HEK293 (cell line): ENCODE data around the gene C2orf49.

Source experiments
- CTCF ChIA-PET: fragments of 350-600 bp; formaldehyde crosslinking; extraction: SDS; loops from one replicate; lab custom pipeline; 2021; ENCODE audit warnings: antibody characterized with exemption; lab: Yijun Ruan, JAX
- POLR2A ChIA-PET: fragments of 300-600 bp; formaldehyde crosslinking; extraction: SDS; loops from one replicate; lab custom pipeline; 2020; ENCODE audit warnings: antibody characterized with exemption, inconsistent platforms; lab: Yijun Ruan, JAX
- H3K27ac ChIP-seq: fragments of 200-500 bp; sonication (Bioruptor generic); 2 replicates; pipeline ENCODE4 v1.5.1; 2014; ENCODE audit warnings: low read depth, low read length, control low read depth, inconsistent platforms; ENCODE audit errors: extremely low read depth
- H3K36me3 ChIP-seq, 2 experiments: fragments of 200-500 bp in 1 of 2; sonication (Bioruptor generic) in 1 of 2; 1 replicate in 1 of 2; 2 replicates in 1 of 2; pipeline ENCODE4 v1.5.1; 2014 to 2017; ENCODE audit warnings: inconsistent platforms in 2 of 2, low read length in 2 of 2; ENCODE audit not compliant: control insufficient read depth in 2 of 2, insufficient read depth in 1 of 2
- H3K4me1 ChIP-seq: fragments of 200-500 bp; sonication (Bioruptor generic); 2 replicates; pipeline ENCODE4 v1.5.1; 2014; ENCODE audit warnings: mild to moderate bottlenecking, low read length, inconsistent platforms; ENCODE audit not compliant: control insufficient read depth, insufficient read depth
- H3K4me3 ChIP-seq: 2 replicates; pipeline ENCODE4 v1.5.1; 2011; ENCODE audit warnings: low read depth, mild to moderate bottlenecking, control low read depth, low read length, moderate library complexity
- H3K9me3 ChIP-seq: fragments of 200-500 bp; sonication (Bioruptor generic); 2 replicates; pipeline ENCODE4 v1.5.1; 2014; ENCODE audit warnings: low read depth, low read length, inconsistent platforms; ENCODE audit not compliant: control insufficient read depth, insufficient read depth
- FEZF1 ChIP-seq: fragments of 450-650 bp; formaldehyde crosslinking; IDR thresholded peaks from 2 replicates; pipeline ENCODE4 v1.5.1; 2016; ENCODE audit warnings: missing biosample characterization, missing genetic modification characterization
- GLI2 ChIP-seq: fragments of 450-650 bp; formaldehyde crosslinking; IDR thresholded peaks from 2 replicates; pipeline ENCODE4; 2017; ENCODE audit warnings: missing biosample characterization, missing genetic modification characterization, low read depth, borderline replicate concordance
- KLF9 ChIP-seq: fragments of 450-650 bp; formaldehyde crosslinking; IDR thresholded peaks from 2 replicates; pipeline ENCODE4 v1.5.1; 2016; ENCODE audit warnings: missing biosample characterization, missing genetic modification characterization, low read depth
- REPIN1 ChIP-seq: fragments of 450-650 bp; formaldehyde crosslinking; IDR thresholded peaks from 2 replicates; pipeline ENCODE4 v1.5.1; 2017; ENCODE audit warnings: missing biosample characterization, missing genetic modification characterization, low read depth
- SP2 ChIP-seq: fragments of 450-650 bp; formaldehyde crosslinking; IDR thresholded peaks from 2 replicates; pipeline ENCODE4 v1.5.1; 2016; ENCODE audit warnings: missing biosample characterization, missing genetic modification characterization
- TRIM28 ChIP-seq: IDR thresholded peaks from 2 replicates; pipeline ENCODE4 v1.6.1; 2011; ENCODE audit warnings: low read length, control low read depth, borderline replicate concordance
- ZBTB17 ChIP-seq: fragments of 450-650 bp; formaldehyde crosslinking; IDR thresholded peaks from 2 replicates; pipeline ENCODE4 v1.5.1; 2016; ENCODE audit warnings: missing biosample characterization, missing genetic modification characterization
- ZFP69B ChIP-seq: fragments of 450-650 bp; formaldehyde crosslinking; IDR thresholded peaks from 2 replicates; pipeline ENCODE4 v1.5.1; 2016; ENCODE audit warnings: missing biosample characterization, missing genetic modification characterization
- ZNF112 ChIP-seq: fragments of 450-650 bp; formaldehyde crosslinking; IDR thresholded peaks from 2 replicates; pipeline ENCODE4 v1.5.0; 2017; ENCODE audit warnings: missing biosample characterization, missing genetic modification characterization
- ZNF140 ChIP-seq: fragments of 450-650 bp; formaldehyde crosslinking; IDR thresholded peaks from 2 replicates; pipeline ENCODE4 v1.5.1; 2016; ENCODE audit warnings: missing biosample characterization, missing genetic modification characterization
- ZNF335 ChIP-seq: fragments of 450-650 bp; formaldehyde crosslinking; conservative IDR thresholded peaks from 2 replicates; pipeline ENCODE4 v1.5.1; 2016; ENCODE audit warnings: missing biosample characterization, missing genetic modification characterization
- ZNF394 ChIP-seq: fragments of 450-650 bp; formaldehyde crosslinking; IDR thresholded peaks from 2 replicates; pipeline ENCODE4 v1.5.1; 2016; ENCODE audit warnings: missing biosample characterization, missing genetic modification characterization, mild to moderate bottlenecking, moderate library complexity, borderline replicate concordance
- ZNF510 ChIP-seq: fragments of 450-650 bp; formaldehyde crosslinking; IDR thresholded peaks from 2 replicates; pipeline ENCODE4 v1.5.1; 2018; ENCODE audit warnings: mild to moderate bottlenecking, missing genetic modification characterization, missing biosample characterization; ENCODE audit not compliant: insufficient replicate concordance
- ZNF529 ChIP-seq: fragments of 450-650 bp; formaldehyde crosslinking; IDR thresholded peaks from 2 replicates; pipeline ENCODE4 v1.5.1; 2017; ENCODE audit warnings: missing genetic modification characterization, missing biosample characterization; ENCODE audit not compliant: insufficient replicate concordance
- ZNF555 ChIP-seq: fragments of 450-650 bp; formaldehyde crosslinking; conservative IDR thresholded peaks from 2 replicates; pipeline ENCODE4 v1.5.1; 2017; ENCODE audit warnings: missing biosample characterization, mild to moderate bottlenecking, missing genetic modification characterization, inconsistent platforms
- ZNF610 ChIP-seq: fragments of 450-650 bp; formaldehyde crosslinking; IDR thresholded peaks from 2 replicates; pipeline ENCODE4 v1.5.1; 2016; ENCODE audit warnings: missing biosample characterization, missing genetic modification characterization, borderline replicate concordance
- ZNF791 ChIP-seq: fragments of 450-650 bp; formaldehyde crosslinking; IDR thresholded peaks from 2 replicates; pipeline ENCODE4 v1.5.1; 2016; ENCODE audit warnings: missing biosample characterization, missing genetic modification characterization
- ZNF837 ChIP-seq: fragments of 450-650 bp; formaldehyde crosslinking; IDR thresholded peaks from 2 replicates; pipeline ENCODE4 v1.5.1; 2016; ENCODE audit warnings: missing biosample characterization, missing genetic modification characterization
- ZNF843 ChIP-seq: fragments of 450-650 bp; formaldehyde crosslinking; IDR thresholded peaks from 2 replicates; pipeline ENCODE4 v1.5.1; 2016; ENCODE audit warnings: missing biosample characterization, missing genetic modification characterization
- TF ChIP-seq, protein P1 (sequence below): fragments of 450-650 bp; formaldehyde crosslinking; IDR thresholded peaks from 2 replicates; pipeline ENCODE4 v1.5.1; 2016; ENCODE audit warnings: missing biosample characterization, missing genetic modification characterization
- TF ChIP-seq, protein P2 (sequence below): fragments of 450-650 bp; formaldehyde crosslinking; IDR thresholded peaks from 2 replicates; pipeline ENCODE4 v1.5.1; 2016; ENCODE audit warnings: missing biosample characterization, missing genetic modification characterization
- TF ChIP-seq, protein P3 (sequence below): sonication (generic); formaldehyde crosslinking; IDR thresholded peaks from 2 replicates; pipeline ENCODE4 v1.8.1; 2022; ENCODE audit warnings: mild to moderate bottlenecking, moderate library complexity, missing genetic modification reagents
- TF ChIP-seq, protein P4 (sequence below): fragments of 450-650 bp; formaldehyde crosslinking; IDR thresholded peaks from 2 replicates; pipeline ENCODE4 v1.5.1; 2016; ENCODE audit warnings: missing biosample characterization, missing genetic modification characterization
- TF ChIP-seq, protein P5 (sequence below): fragments of 450-650 bp; formaldehyde crosslinking; IDR thresholded peaks from 2 replicates; pipeline ENCODE4 v1.5.1; 2017; ENCODE audit warnings: missing biosample characterization, mild to moderate bottlenecking, missing genetic modification characterization, moderate library complexity

Gene C2orf49

DNA sequence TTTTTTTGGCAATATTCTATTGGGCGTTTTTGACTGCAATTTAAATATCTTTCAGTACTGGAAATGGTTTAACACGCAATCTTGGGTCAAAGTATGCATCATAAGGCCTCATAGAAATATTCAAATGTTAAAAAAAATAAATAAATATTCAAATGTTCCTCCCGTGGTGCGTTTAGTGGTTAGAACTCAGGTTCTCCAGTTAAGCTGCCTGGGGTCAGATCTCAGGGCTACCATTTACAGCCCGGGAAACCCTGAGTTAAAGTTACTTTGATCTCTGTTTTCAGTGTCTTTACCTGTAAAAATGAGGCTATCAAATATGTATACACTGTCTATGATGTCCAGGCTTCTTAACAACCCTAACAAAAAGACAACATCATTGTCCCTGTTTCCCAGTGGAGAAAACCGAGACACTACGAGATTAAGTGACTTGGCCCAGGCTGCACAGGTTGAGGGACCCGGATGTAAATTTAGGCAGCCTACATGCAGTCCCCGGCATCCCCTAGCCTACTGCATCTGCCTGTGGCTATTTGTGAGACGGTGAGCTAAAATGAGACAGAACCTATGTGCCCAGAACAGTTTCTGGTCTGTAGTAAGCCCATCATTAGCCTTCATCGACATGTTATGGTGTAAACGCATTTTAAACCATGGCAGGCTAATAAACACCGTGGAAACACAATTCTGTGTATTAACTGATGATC is 59.8 kb downstream of the C2orf49 start:
- H3K4me3 ChIP-seq, result peak overlapping the region; percentile 38
- ChIA-PET CTCF (interaction anchor here (0.7 to 1.3 kb wide), 3 partner anchors 28 to 47 kb away, joined by 3 to 5 read pairs (median 3); no protein-coding TSS in a partner anchor), POLR2A (interaction anchor here (0.6 to 0.7 kb wide), 3 partner anchors 52 to 737 kb away, joined by 3 to 12 read pairs (median 4); no protein-coding TSS in a partner anchor)
- peaks cover 0 to 26% of the 10 kb centered on the region in 2 experiments; a peak in 1 of 3 replicates for H3K36me3 ChIP-seq
- H3K27ac ChIP-seq, result no peak overlapping the region
- H3K9me3 ChIP-seq, result no peaks in the 10 kb centered on the region
- peak; percentile 48 for TF ChIP-seq ZNF335 (tag by site-specific recombination)
- TF ChIP-seq ZBTB17, result peak; percentile 27; the same call in 1 of the 2 replicates
- TF ChIP-seq, protein P1, sequence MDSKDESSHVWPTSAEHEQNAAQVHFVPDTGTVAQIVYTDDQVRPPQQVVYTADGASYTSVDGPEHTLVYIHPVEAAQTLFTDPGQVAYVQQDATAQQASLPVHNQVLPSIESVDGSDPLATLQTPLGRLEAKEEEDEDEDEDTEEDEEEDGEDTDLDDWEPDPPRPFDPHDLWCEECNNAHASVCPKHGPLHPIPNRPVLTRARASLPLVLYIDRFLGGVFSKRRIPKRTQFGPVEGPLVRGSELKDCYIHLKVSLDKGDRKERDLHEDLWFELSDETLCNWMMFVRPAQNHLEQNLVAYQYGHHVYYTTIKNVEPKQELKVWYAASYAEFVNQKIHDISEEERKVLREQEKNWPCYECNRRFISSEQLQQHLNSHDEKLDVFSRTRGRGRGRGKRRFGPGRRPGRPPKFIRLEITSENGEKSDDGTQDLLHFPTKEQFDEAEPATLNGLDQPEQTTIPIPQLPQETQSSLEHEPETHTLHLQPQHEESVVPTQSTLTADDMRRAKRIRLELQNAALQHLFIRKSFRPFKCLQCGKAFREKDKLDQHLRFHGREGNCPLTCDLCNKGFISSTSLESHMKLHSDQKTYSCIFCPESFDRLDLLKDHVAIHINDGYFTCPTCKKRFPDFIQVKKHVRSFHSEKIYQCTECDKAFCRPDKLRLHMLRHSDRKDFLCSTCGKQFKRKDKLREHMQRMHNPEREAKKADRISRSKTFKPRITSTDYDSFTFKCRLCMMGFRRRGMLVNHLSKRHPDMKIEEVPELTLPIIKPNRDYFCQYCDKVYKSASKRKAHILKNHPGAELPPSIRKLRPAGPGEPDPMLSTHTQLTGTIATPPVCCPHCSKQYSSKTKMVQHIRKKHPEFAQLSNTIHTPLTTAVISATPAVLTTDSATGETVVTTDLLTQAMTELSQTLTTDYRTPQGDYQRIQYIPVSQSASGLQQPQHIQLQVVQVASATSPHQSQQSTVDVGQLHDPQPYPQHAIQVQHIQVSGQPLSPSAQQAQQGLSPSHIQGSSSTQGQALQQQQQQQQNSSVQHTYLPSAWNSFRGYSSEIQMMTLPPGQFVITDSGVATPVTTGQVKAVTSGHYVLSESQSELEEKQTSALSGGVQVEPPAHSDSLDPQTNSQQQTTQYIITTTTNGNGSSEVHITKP (tag by site-specific recombination), result peak; percentile 36; the same call in 1 of the 2 replicates
- no peak for TF ChIP-seq ZNF843 (tag by site-specific recombination)
- peaks cover 7% of the 10 kb centered on the region; the same call in 1 of the 2 replicates for H3K4me1 ChIP-seq

DNA sequence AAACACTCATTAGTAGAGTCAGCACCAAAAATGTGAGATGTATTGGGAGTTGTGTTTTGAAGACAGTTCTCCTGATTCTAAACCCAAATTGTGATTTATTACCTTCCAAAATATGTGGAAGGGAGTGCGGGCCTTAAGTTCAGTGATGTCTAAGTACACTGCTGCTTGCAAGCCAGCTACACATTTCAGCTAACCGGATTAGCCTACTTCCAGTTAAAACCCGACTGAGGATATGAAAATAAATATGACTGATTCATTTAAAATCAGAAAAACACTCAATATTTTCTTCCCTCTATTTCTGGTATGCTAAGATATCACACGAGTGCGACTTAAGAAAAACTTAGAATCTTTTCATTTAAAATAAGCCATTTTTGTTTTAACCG is 60.6 kb downstream of the C2orf49 start:
- TF ChIP-seq ZNF394 (tag by site-specific recombination) (no peak), ZNF510 (no peak), TRIM28 (no peak), ZNF837 (tag by site-specific recombination) (no peak), REPIN1 (tag by site-specific recombination) (no peak), ZNF112 (tag by site-specific recombination) (no peak), GLI2 (tag by site-specific recombination) (no peak), SP2 (tag by site-specific recombination) (no peak), FEZF1 (tag by site-specific recombination) (no peak), ZNF140 (tag by site-specific recombination) (no peak), ZNF555 (tag by site-specific recombination) (no peak), KLF9 (tag by site-specific recombination) (no peak), ZFP69B (no peak), ZNF529 (tag by site-specific recombination) (no peak), ZNF791 (tag by site-specific recombination) (no peak), ZNF610 (tag by site-specific recombination) (no peak)
- TF ChIP-seq, protein P2, sequence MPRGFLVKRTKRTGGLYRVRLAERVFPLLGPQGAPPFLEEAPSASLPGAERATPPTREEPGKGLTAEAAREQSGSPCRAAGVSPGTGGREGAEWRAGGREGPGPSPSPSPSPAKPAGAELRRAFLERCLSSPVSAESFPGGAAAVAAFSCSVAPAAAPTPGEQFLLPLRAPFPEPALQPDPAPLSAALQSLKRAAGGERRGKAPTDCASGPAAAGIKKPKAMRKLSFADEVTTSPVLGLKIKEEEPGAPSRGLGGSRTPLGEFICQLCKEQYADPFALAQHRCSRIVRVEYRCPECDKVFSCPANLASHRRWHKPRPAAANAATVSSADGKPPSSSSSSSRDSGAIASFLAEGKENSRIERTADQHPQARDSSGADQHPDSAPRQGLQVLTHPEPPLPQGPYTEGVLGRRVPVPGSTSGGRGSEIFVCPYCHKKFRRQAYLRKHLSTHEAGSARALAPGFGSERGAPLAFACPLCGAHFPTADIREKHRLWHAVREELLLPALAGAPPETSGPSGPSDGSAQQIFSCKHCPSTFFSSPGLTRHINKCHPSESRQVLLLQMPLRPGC (tag by site-specific recombination), result no peak
- TF ChIP-seq, protein P3, sequence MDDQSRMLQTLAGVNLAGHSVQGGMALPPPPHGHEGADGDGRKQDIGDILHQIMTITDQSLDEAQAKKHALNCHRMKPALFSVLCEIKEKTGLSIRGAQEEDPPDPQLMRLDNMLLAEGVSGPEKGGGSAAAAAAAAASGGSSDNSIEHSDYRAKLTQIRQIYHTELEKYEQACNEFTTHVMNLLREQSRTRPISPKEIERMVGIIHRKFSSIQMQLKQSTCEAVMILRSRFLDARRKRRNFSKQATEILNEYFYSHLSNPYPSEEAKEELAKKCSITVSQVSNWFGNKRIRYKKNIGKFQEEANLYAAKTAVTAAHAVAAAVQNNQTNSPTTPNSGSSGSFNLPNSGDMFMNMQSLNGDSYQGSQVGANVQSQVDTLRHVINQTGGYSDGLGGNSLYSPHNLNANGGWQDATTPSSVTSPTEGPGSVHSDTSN (CRISPR knock-in tag), result no peak
- TF ChIP-seq, protein P4, sequence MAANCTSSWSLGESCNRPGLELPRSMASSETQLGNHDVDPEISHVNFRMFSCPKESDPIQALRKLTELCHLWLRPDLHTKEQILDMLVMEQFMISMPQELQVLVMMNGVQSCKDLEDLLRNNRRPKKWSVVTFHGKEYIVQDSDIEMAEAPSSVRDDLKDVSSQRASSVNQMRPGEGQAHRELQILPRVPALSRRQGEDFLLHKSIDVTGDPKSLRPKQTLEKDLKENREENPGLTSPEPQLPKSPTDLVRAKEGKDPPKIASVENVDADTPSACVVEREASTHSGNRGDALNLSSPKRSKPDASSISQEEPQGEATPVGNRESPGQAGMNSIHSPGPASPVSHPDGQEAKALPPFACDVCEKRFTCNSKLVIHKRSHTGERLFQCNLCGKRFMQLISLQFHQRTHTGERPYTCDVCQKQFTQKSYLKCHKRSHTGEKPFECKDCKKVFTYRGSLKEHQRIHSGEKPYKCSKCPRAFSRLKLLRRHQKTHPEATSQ (tag by site-specific recombination), result no peak
- TF ChIP-seq, protein P5, sequence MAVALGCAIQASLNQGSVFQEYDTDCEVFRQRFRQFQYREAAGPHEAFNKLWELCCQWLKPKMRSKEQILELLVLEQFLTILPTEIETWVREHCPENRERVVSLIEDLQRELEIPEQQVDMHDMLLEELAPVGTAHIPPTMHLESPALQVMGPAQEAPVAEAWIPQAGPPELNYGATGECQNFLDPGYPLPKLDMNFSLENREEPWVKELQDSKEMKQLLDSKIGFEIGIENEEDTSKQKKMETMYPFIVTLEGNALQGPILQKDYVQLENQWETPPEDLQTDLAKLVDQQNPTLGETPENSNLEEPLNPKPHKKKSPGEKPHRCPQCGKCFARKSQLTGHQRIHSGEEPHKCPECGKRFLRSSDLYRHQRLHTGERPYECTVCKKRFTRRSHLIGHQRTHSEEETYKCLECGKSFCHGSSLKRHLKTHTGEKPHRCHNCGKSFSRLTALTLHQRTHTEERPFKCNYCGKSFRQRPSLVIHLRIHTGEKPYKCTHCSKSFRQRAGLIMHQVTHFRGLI (tag by site-specific recombination), result no peak
- TF ChIP-seq, all 188 proteins: peak for 0
- Histone ChIP-seq H3K36me3 (peaks cover 0 to 26% of the 10 kb centered on the region in 2 experiments; a peak in 1 of 3 replicates), H3K27ac (no peak overlapping the region; the same call in 1 of the 2 replicates), H3K4me3 (peak overlapping the region; percentile 74), H3K9me3 (no peaks in the 10 kb centered on the region), H3K4me1 (peaks cover 7% of the 10 kb centered on the region; the same call in 1 of the 2 replicates)
- ChIA-PET POLR2A (interaction anchor here (0.6 to 1.9 kb wide), 5 partner anchors 7 to 58 kb away, joined by 3 to 11 read pairs (median 3); no protein-coding TSS in a partner anchor), CTCF (interaction anchor here (0.8 to 1.3 kb wide), 4 partner anchors 14 to 218 kb away, joined by 3 to 4 read pairs (median 3); no protein-coding TSS in a partner anchor)
